Uterus (tissue), 4 donors: ENCODE measurements around the gene KASH5. TPM values are rescaled to one million over a fixed set of nuclear protein-coding genes. Genes with fewer than 3 reads are reported as not detected.

Experiments used
- DNase-seq, 2 donors: peaks; one replicate each; pipeline ENCODE4 v3.0.0-alpha.2; 2019 to 2020
- H3K27ac ChIP-seq, 2 donors: fragments of 200-600 bp; sonication (generic); 1 replicate in 1 of 2; 2 replicates in 1 of 2; pipeline ENCODE4 v1.5.1; 2016 to 2018
- H3K27me3 ChIP-seq, 2 donors: fragments of 200-600 bp; sonication (generic); one replicate each; pipeline ENCODE4 v1.5.1; 2018 to 2019; ENCODE audit warnings: control low read depth in 1 of 2
- H3K36me3 ChIP-seq, 2 donors: fragments of 200-600 bp; sonication (generic); one replicate each; pipeline ENCODE4 v1.5.1; 2019; ENCODE audit warnings: control low read depth in 1 of 2
- H3K4me1 ChIP-seq, 2 donors: fragments of 200-600 bp; sonication (generic); one replicate each; pipeline ENCODE4 v1.5.1; 2018 to 2019; ENCODE audit warnings: control low read depth in 1 of 2
- H3K4me3 ChIP-seq, 2 donors: fragments of 200-600 bp; sonication (generic); 1 replicate in 1 of 2; 2 replicates in 1 of 2; pipeline ENCODE4 v1.5.1; 2018 to 2019; ENCODE audit warnings: mild to moderate bottlenecking in 1 of 2
- H3K9me3 ChIP-seq, 2 donors: fragments of 200-600 bp; sonication (generic); one replicate each; pipeline ENCODE4 v1.5.1; 2019; ENCODE audit warnings: control low read depth in 1 of 2
- POLR2A ChIP-seq, 2 donors: fragments of 450-650 bp; IDR thresholded peaks; one replicate each; pipeline ENCODE4 v1.6.1; 2016; ENCODE audit warnings: antibody characterized with exemption in 2 of 2, mild to moderate bottlenecking in 1 of 2, moderate library complexity in 1 of 2
- intact Hi-C: fragments of 100-400 bp; cut with DNase I; formaldehyde crosslinking; loops from one replicate; pipeline ENCODE4 v1.15.1; 2023; ENCODE audit warnings: low total_unique reads
- total RNA-seq, 4 donors: library from RNA; depleted of rRNA in 3 of 4; stranded (reverse); fragments of >200 nt in 3 of 4; gene quantifications; one replicate each; pipeline versions ENCODE4 v1.1.0 to v1.2.4, GENCODE V29; 2014 to 2023
- TF ChIP-seq, protein P1 (sequence below), 4 experiments: fragments of 200-600 bp in 2 of 4; fragments of 450-650 bp in 2 of 4; sonication (generic) in 2 of 4; IDR thresholded peaks; one replicate each; pipeline ENCODE4 v1.5.1; 2016 to 2019; ENCODE audit warnings: antibody characterized with exemption in 4 of 4, mild to moderate bottlenecking in 2 of 4, moderate library complexity in 1 of 4
- donor health status: DM: yes; HTN: yes; CAD: no.

KASH5 gene
- total RNA-seq, 4 donors from 2014 or later: 0.55 TPM; not detected in 3

DNA sequence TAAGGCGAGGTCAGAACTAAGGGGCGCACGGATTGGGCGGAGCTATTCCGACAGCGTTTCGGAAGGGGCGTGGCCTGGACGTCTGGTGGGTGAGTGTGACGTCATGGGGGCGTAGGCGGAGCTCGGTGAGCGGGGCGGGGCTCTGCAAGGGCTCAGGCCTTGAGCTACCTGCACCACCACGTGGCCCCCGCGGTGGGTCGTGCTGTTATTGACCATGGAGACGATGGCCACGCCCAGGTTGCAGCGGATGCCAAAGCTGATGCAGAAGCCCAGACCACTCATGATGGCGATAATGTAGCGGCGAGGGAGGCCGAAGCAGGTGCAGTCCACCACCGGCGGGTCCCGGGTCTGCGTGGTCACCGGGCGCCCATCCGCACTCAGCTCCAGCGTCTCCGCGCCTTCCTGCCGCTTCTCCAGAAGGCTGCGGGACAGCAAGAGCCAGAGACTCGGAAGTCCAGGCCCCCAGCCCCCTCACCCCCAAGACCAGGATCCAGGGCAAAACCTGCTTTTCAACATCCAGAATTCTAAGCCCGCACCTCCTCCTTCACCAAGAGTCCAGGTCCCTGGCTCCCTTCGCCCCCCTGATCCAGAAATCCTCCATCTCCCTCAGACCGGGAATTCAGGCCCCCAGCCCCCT is 48.5 kb downstream of the KASH5 start:
- peaks cover 0 to 6% of the 10 kb centered on the region in 2 donors for H3K4me1 ChIP-seq
- no peaks in the 10 kb centered on the region for H3K36me3 ChIP-seq
- H3K9me3 ChIP-seq: no peaks in the 10 kb centered on the region
- intact Hi-C loops: loop anchor here (10.0 kb wide), 1 partner anchor 212 kb away; no protein-coding TSS in a partner anchor
- DNase-seq: no peak
- TF ChIP-seq, protein P1, sequence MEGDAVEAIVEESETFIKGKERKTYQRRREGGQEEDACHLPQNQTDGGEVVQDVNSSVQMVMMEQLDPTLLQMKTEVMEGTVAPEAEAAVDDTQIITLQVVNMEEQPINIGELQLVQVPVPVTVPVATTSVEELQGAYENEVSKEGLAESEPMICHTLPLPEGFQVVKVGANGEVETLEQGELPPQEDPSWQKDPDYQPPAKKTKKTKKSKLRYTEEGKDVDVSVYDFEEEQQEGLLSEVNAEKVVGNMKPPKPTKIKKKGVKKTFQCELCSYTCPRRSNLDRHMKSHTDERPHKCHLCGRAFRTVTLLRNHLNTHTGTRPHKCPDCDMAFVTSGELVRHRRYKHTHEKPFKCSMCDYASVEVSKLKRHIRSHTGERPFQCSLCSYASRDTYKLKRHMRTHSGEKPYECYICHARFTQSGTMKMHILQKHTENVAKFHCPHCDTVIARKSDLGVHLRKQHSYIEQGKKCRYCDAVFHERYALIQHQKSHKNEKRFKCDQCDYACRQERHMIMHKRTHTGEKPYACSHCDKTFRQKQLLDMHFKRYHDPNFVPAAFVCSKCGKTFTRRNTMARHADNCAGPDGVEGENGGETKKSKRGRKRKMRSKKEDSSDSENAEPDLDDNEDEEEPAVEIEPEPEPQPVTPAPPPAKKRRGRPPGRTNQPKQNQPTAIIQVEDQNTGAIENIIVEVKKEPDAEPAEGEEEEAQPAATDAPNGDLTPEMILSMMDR (IDR thresholded peaks at IDR 0.05): no peak
- no peak for TF ChIP-seq POLR2A (IDR thresholded peaks at IDR 0.05)
- H3K27ac ChIP-seq: no peak overlapping the region
- peaks cover 10 to 29% of the 10 kb centered on the region in 2 donors for H3K27me3 ChIP-seq
- no peak overlapping the region for H3K4me3 ChIP-seq

DNA sequence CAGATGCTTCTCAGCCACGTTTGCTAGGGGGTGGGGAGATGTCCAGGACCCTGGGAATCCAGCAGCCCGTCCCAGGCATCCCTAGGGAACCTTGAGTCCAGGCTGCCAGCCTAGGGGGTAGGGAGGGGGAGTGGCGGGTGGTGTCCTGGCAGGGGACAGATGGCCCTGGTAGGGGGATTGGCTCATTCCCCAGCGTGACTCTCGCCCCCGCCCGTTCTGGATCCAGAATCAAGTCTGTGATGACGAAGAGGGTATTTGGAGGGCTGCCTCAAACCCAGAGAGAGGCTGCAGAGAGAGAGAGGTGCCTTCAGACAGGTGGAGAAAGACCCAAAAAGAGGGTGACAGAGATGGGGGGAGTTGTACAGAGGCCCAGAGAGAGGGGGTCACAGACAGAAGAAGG is 49.2 kb downstream of the KASH5 start:
- intact Hi-C loops: loop anchor here (10.0 kb wide), 1 partner anchor 212 kb away; no protein-coding TSS in a partner anchor

DNA sequence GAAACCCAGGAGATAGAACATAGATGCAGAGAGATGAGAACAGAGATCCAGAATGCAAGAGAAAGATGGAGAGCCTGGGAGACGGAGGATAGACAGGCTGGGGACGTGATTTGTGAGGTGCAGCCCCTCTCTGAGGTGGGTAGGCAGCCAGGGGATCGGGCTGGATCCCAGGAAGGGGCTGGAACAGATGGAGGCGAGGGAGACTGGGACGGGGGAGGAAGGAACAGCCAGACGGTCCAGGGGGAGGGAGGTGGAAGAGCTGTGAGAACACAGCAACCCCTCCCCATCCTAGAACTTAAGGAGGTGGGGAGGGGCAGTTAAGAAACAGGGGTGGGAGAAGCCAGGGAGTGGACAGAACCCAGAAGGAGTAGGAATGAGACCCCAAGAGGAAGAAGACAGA is 50.2 kb downstream of the KASH5 start:
- TF ChIP-seq, protein P1 (IDR thresholded peaks at IDR 0.05): no peak
- no peak for TF ChIP-seq POLR2A (IDR thresholded peaks at IDR 0.05)
- Histone ChIP-seq H3K27ac (no peak overlapping the region), H3K4me1 (peaks cover 0 to 6% of the 10 kb centered on the region in 2 donors), H3K9me3 (no peaks in the 10 kb centered on the region), H3K4me3 (no peak overlapping the region), H3K36me3 (no peaks in the 10 kb centered on the region), H3K27me3 (peaks cover 0 to 11% of the 10 kb centered on the region in 2 donors)
- DNase-seq: no peak
- intact Hi-C loops: loop anchor here (10.0 kb wide), 1 partner anchor 213 kb away; no protein-coding TSS in a partner anchor

More for the DNA sequence above, 49.2 kb downstream of the KASH5 start:
- Histone ChIP-seq H3K27ac (no peak overlapping the region), H3K4me3 (no peak overlapping the region), H3K4me1 (peaks cover 0 to 6% of the 10 kb centered on the region in 2 donors), H3K36me3 (no peaks in the 10 kb centered on the region), H3K9me3 (no peaks in the 10 kb centered on the region), H3K27me3 (peaks cover 7 to 21% of the 10 kb centered on the region in 2 donors)
- no peak for DNase-seq
- no peak for TF ChIP-seq POLR2A (IDR thresholded peaks at IDR 0.05)
- TF ChIP-seq, protein P1 (IDR thresholded peaks at IDR 0.05): no peak

DNA sequence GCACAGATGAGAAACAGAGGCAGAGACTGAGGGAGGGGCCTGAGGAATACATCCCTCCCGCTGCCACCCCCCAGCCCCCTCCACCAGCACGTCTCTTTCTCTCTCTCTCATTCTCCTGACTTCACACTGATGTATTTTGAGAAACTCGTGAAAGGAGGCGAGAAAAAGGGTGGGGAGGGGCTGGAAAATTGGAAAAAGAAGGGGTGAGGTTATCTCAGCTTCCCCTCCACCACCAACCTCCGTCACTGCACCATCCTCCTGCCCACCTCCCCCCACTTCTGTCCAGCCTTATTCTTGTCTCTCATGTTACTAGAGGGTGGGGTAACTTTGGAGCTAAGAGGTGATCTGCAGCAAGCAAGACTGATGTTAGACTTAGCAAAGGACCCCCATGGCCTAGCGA is 51.8 kb downstream of the KASH5 start:
- TF ChIP-seq POLR2A (IDR thresholded peaks at IDR 0.05): no peak
- TF ChIP-seq, protein P1 (IDR thresholded peaks at IDR 0.05): no peak
- Histone ChIP-seq H3K9me3 (no peaks in the 10 kb centered on the region), H3K27me3 (no peaks in the 10 kb centered on the region), H3K27ac (no peak overlapping the region), H3K36me3 (no peaks in the 10 kb centered on the region), H3K4me1 (peaks cover 0 to 6% of the 10 kb centered on the region in 2 donors), H3K4me3 (no peak overlapping the region)
- no peak for DNase-seq
- intact Hi-C loops: loop anchor here (10.0 kb wide), 1 partner anchor 215 kb away; no protein-coding TSS in a partner anchor

DNA sequence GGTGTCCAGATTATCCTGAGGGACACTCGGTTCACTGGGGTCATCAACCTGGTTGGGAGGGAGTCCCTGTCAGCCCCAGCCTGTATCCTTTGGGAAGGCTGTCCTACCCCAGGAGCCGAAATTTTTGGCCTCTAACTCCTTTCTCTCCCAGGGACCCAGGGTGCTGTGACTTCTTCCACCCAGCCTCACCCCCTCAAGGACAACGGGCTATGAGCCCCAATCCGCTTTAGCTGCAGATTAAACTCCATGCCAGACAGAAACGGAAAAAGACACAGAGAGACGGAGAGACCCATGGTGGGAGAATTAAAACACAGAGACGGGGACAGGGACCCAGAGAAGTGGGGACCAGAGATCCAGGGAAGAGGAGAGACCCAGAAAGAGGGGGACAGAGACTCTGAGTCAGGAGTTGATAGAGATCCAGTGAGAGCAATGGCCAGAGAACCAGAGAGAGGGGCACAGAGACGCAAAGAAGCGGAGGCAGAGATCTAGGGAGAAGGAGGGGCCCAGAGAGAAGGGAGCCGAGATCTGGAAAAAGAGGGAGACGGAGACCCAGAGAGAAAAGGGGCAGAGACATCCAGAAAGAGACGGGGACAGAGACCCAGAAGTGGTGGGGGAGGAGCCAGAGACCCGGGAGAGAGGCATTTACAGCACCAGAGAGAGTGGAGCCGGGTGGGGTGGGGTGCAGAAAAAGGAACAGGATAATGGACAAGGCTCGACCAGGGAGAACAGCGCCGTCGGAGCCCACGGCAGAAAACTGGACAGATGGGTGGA is 52.6 kb downstream of the KASH5 start:
- peak overlapping the region in 1 of 2 donors; percentile 61 for H3K27ac ChIP-seq
- no peaks in the 10 kb centered on the region for H3K27me3 ChIP-seq
- H3K4me3 ChIP-seq: no peak overlapping the region
- TF ChIP-seq, protein P1 (IDR thresholded peaks at IDR 0.05): no peak
- TF ChIP-seq POLR2A (IDR thresholded peaks at IDR 0.05): no peak
- H3K4me1 ChIP-seq: peaks cover 0 to 6% of the 10 kb centered on the region in 2 donors
- no peaks in the 10 kb centered on the region for H3K36me3 ChIP-seq
- intact Hi-C loops: no loop called here
- DNase-seq: no peak
- no peaks in the 10 kb centered on the region for H3K9me3 ChIP-seq
